ENCODE measurements around the gene OPCML.

The OPCML gene

GRCh38 chr11:132704781-132705375, 827.4 kb downstream of the OPCML start:
- no peak overlapping the region for H3K4me3 ChIP-seq
- H3K27ac ChIP-seq = no peak overlapping the region

GRCh38 chr11:132692891-132693290, 839.4 kb downstream of the OPCML start:
- Histone ChIP-seq H3K27ac (no peak overlapping the region), H3K4me3 (no peak overlapping the region)

- no peak overlapping the region for H3K4me3 ChIP-seq
- H3K27ac ChIP-seq = no peak overlapping the region
Measured at GRCh38 chr11:132691848-132692550, 840.3 kb downstream of the OPCML start.

- H3K4me3 ChIP-seq = no peak overlapping the region
- H3K27ac ChIP-seq = no peak overlapping the region
Measured at GRCh38 chr11:132686886-132687285, 845.4 kb downstream of the OPCML start.

GRCh38 chr11:132685174-132685611, 847.1 kb downstream of the OPCML start:
- H3K4me3 ChIP-seq = no peak overlapping the region
- H3K27ac ChIP-seq = no peak overlapping the region

- Histone ChIP-seq H3K4me3 (no peak overlapping the region), H3K27ac (no peak overlapping the region)
Measured at GRCh38 chr11:132683602-132684001, 848.7 kb downstream of the OPCML start.

- H3K27ac ChIP-seq = no peak overlapping the region
- no peak overlapping the region for H3K4me3 ChIP-seq
Measured at GRCh38 chr11:132681971-132682370, 850.3 kb downstream of the OPCML start.

- Histone ChIP-seq H3K27ac (no peak overlapping the region), H3K4me3 (no peak overlapping the region)
Measured at GRCh38 chr11:132680584-132680983, 851.7 kb downstream of the OPCML start.

GRCh38 chr11:132674151-132674550, 858.1 kb downstream of the OPCML start:
- H3K27ac ChIP-seq = no peak overlapping the region
- no peak overlapping the region for H3K4me3 ChIP-seq

- Histone ChIP-seq H3K4me3 (no peak overlapping the region), H3K27ac (no peak overlapping the region)
Measured at GRCh38 chr11:132671851-132672370, 860.4 kb downstream of the OPCML start.

GRCh38 chr11:132670921-132671675, 861.2 kb downstream of the OPCML start:
- no peak overlapping the region for H3K27ac ChIP-seq
- no peak overlapping the region for H3K4me3 ChIP-seq

- no peak overlapping the region for H3K4me3 ChIP-seq
- H3K27ac ChIP-seq = no peak overlapping the region
Measured at GRCh38 chr11:132669949-132670348, 862.4 kb downstream of the OPCML start.

- H3K27ac ChIP-seq = no peak overlapping the region
- no peak overlapping the region for H3K4me3 ChIP-seq
Measured at GRCh38 chr11:132665205-132665604, 867.1 kb downstream of the OPCML start.

- Histone ChIP-seq H3K4me3 (no peak overlapping the region), H3K27ac (no peak overlapping the region)
Measured at GRCh38 chr11:132658696-132659095, 873.6 kb downstream of the OPCML start.

- Histone ChIP-seq H3K4me3 (no peak overlapping the region), H3K27ac (no peak overlapping the region)
Measured at GRCh38 chr11:132658004-132658403, 874.3 kb downstream of the OPCML start.

- Histone ChIP-seq H3K27ac (no peak overlapping the region), H3K4me3 (no peak overlapping the region)
Measured at GRCh38 chr11:132655187-132655855, 877.0 kb downstream of the OPCML start.

GRCh38 chr11:132653237-132653636, 879.1 kb downstream of the OPCML start:
- no peak overlapping the region for H3K4me3 ChIP-seq
- no peak overlapping the region for H3K27ac ChIP-seq

GRCh38 chr11:132650969-132651720, 881.2 kb downstream of the OPCML start:
- Histone ChIP-seq H3K4me3 (no peak overlapping the region), H3K27ac (no peak overlapping the region)

GRCh38 chr11:132649277-132649676, 883.0 kb downstream of the OPCML start:
- no peak overlapping the region for H3K27ac ChIP-seq
- H3K4me3 ChIP-seq = no peak overlapping the region

Data from skin epidermis (tissue), 12 donors.